GM06990 (cell line): Measurements from ENCODE around the gene C1orf122.

Source experiments
- DNase-seq: peaks from one replicate; pipeline ENCODE4 v3.0.0-alpha.2; 2011; ENCODE audit not compliant: insufficient read length; ENCODE audit errors: extremely low read depth
- H3K27me3 ChIP-seq: replicated peaks from 2 replicates; pipeline ENCODE4 v1.6.0; 2011; ENCODE audit warnings: low read length; ENCODE audit not compliant: control insufficient read depth, insufficient read depth
- H3K36me3 ChIP-seq: 2 replicates; pipeline ENCODE4 v1.5.1; 2011; ENCODE audit warnings: low read length; ENCODE audit not compliant: control insufficient read depth, insufficient read depth
- H3K4me3 ChIP-seq: replicated peaks from 2 replicates; pipeline ENCODE4 v1.5.1; 2011; ENCODE audit warnings: low read depth, mild to moderate bottlenecking, control low read depth, low read length
- CTCF ChIP-seq: IDR thresholded peaks from 2 replicates; pipeline ENCODE4 v1.5.1; 2011; ENCODE audit warnings: low read length, control low read depth, mild to moderate bottlenecking, inconsistent platforms; ENCODE audit not compliant: insufficient read depth, poor library complexity, severe bottlenecking

C1orf122 gene

GRCh38 chr1:37809942-37810341 is 2.4 kb downstream of the C1orf122 start:
- Histone ChIP-seq H3K27me3 (no peaks in the 10 kb centered on the region), H3K36me3 (peaks cover 18% of the 10 kb centered on the region), H3K4me3 (no peak overlapping the region)
- no peak for TF ChIP-seq CTCF
- no peak for DNase-seq

DNA sequence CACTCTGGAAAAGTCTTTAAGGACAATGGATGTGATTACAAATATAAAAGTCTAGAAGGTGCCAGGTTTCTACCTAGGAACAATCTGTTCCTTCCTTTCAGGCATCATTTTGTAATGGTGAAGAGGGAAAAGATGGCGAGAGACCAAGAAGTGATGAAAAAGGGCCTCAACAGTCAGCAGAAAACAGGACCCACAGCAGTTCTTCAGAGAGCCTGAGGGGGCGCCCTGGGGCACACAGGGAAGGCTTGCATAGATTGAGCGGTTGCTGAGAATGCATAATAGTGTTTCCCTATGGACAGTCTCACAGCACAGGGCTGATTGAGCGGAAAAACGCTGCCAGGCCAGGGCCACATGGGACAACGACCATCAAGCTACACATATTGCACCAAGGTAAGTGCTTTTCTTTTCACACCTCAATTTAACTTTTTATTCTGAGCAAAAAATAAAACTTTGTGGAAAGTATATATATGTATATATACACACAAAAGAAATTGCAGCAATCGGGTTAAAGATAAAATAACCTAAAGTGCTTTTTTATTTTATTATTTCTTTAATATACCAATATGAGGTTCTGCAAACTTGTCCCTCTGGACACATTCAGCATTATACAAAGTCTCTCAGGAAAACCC is 3.6 kb downstream of the C1orf122 start:
- peak; percentile 96 for TF ChIP-seq CTCF
- DNase-seq, result peak; percentile 39
- Histone ChIP-seq H3K36me3 (peaks cover 16% of the 10 kb centered on the region), H3K4me3 (no peak overlapping the region), H3K27me3 (no peaks in the 10 kb centered on the region)

DNA sequence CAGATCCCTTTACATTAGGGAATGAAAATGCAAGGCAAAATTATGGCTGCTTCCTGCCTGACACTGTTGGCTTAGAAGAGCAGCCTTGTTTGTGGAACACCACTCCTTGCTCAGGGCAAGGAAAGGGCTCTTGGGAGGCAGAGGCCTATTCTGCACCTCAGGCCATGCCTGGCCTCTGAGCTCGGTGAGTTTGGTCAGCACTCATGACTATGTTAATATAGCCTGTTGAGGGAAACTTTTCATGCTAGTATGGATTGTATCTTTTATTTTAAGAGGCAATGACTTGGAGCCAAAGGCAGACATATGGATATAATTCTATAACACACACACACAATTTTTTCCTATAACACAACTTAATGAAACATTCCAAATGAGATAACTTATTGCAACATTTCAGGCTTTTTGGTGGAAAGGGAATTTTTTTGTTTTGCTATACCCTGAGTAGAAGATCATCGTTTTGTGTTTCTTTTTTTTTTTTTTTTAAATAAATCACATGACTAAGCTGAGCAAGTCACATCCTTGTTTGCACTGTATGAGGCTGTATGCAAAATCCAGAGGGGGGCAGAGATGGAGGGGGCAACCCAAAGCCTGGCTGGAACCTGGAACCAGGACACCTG is 6.0 kb downstream of the C1orf122 start:
- peaks cover 14% of the 10 kb centered on the region for H3K36me3 ChIP-seq
- H3K4me3 ChIP-seq, result no peak overlapping the region
- no peaks in the 10 kb centered on the region for H3K27me3 ChIP-seq
- no peak for TF ChIP-seq CTCF
- no peak for DNase-seq

DNA sequence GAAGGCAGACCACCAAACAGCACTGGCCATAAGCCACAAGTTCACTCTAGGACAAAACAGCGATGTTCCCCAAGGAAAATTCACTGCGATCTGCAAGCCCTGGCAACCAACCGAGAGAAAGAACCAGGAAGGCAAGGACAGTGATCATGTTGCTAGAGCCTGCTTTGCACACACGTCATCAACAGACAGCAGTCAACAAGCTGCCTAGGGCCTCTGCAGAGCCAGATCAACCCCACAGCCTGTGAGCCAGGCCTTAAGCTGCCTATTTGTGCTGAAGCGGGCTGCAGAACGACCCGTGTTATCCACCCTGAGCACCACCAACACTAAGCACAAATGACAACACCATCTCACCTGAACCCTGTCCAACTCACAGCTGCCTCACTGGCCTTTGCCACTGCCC is 6.7 kb downstream of the C1orf122 start:
- no peaks in the 10 kb centered on the region for H3K27me3 ChIP-seq
- no peak for TF ChIP-seq CTCF
- no peak for DNase-seq
- peaks cover 14% of the 10 kb centered on the region for H3K36me3 ChIP-seq
- no peak overlapping the region for H3K4me3 ChIP-seq

DNA sequence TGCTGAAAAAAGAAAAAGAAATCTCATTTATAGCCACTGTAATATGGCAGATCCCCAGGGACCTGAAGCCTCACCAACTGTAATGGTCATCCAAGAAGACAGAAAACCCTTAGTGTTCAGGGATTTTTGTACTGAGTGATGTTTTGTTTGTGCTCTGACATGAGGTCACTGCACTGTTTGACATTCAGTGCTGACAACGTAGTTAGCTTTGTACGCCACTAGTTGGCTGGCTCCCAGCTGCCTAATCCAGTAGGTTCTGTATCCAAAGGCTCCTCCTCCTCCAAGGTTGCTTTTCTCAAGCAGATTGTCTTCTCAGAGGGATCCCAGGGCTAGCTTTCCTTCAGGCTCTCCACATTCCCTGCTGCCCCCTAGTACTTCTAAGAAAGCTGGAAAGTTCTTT is 9.9 kb downstream of the C1orf122 start:
- no peak for DNase-seq
- no peak overlapping the region for H3K4me3 ChIP-seq
- TF ChIP-seq CTCF, result no peak
- H3K36me3 ChIP-seq, result peaks cover 21% of the 10 kb centered on the region
- H3K27me3 ChIP-seq, result no peaks in the 10 kb centered on the region
